ENCODE measurements around the gene FCGR3B.
"Not testable (repeated sequence)": the region's sequence is repeated elsewhere in the genome, so short reads cannot be mapped to it uniquely, and the experiment has no call there.

GRCh38 chr1:161658524-161658923 lies 27.5 kb upstream of the FCGR3B start:
- TF ChIP-seq POLR2A (IDR thresholded peaks at IDR 0.05; ENCODE audit: low read depth, low read length); SPI1 (IDR thresholded peaks at IDR 0.05; ENCODE audit: low read depth, low read length); PAX5 (IDR thresholded peaks at IDR 0.05; ENCODE audit: insufficient read depth, low read length, severe bottlenecking); POLR2AphosphoS5 (IDR thresholded peaks at IDR 0.05; ENCODE audit: low read depth, low read length): not testable (repeated sequence)

All from GM12891 (cell line).